ENCODE results near the gene SYK. TPM values are rescaled to one million over a fixed set of nuclear protein-coding genes. Genes with fewer than 3 reads are reported as not detected.

SYK gene
- polyA plus RNA-seq, 1 of the 3 experiments (the other 2 are of a cell fraction): not detected

DNA sequence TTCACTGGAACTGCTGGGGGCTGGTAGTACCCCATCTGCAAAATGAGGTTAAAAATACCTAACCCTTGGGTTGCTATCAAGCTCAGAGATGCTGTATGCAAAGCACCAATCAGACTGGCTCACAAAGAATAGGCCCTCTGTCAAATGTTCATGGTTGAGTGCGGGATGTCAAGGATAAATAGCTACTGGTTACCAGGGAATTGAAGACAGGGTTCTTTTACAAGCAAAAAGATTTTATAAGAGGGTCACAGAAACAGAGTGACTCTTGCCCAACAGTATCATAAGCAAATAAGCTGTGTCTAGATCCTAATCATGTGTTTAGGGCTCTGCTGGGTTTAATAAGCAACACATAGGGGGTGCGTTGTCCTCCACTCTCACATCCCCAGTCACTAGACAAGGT is 11.9 kb downstream of the SYK start:
- Histone ChIP-seq H3K27me3 (ENCODE audit: insufficient read depth) (no peaks in the 10 kb centered on the region), H2AFZ (ENCODE audit: low read depth) (no peak overlapping the region), H3K9me3 (no peaks in the 10 kb centered on the region), H3K79me2 (ENCODE audit: insufficient read depth) (no peaks in the 10 kb centered on the region), H3K4me2 (no peak overlapping the region), H3K4me1 (ENCODE audit: control insufficient read depth in 1 of 2, insufficient read depth in 2 of 2, low read depth in 1 of 2, low read length in 1 of 2) (no peaks in the 10 kb centered on the region; a peak in 1 of 4 replicates), H3K36me3 (replicated peaks in 1 of 2; ENCODE audit: control insufficient read depth in 1 of 2, insufficient read depth in 2 of 2, low read length in 1 of 2) (no peaks in the 10 kb centered on the region), H3K9me2 (no peaks in the 10 kb centered on the region), H3F3A (replicated peaks; ENCODE audit: insufficient read depth) (no peaks in the 10 kb centered on the region), H3K9ac (no peak overlapping the region), H4K20me1 (ENCODE audit: insufficient read depth) (no peaks in the 10 kb centered on the region), H3K4me3 (ENCODE audit: low read depth in 2 of 2, low read length in 1 of 2) (no peak overlapping the region), H3K27ac (ENCODE audit: low read depth in 2 of 2, low read length in 1 of 2) (no peak overlapping the region)
- ChIA-PET POLR2A (no interaction called here), CTCF (interaction anchor here (1.0 kb wide), 1 partner anchor 11 kb away, joined by 3 read pairs; the partner anchor contains the start of gene SYK)
- DNase-seq: no peak
- 39% methylated on average over 2 of the region's 2 CpGs for WGBS (ENCODE audit: low lambda C conversion rate)
- TF ChIP-seq TCF12 (IDR thresholded peaks at IDR 0.05) (no peak), RFX5 (IDR thresholded peaks at IDR 0.05; ENCODE audit: low read length) (no peak), CHD2 (IDR thresholded peaks at IDR 0.05; ENCODE audit: low read length, partially characterized antibody) (no peak), RXRA (IDR thresholded peaks at IDR 0.05; ENCODE audit: borderline replicate concordance, low read depth) (no peak), FOSL2 (IDR thresholded peaks at IDR 0.05; ENCODE audit: borderline replicate concordance, low read depth) (no peak), MXI1 (IDR thresholded peaks at IDR 0.05; ENCODE audit: low read depth, low read length) (no peak), NRF1 (IDR thresholded peaks at IDR 0.05; ENCODE audit: low read depth, low read length) (no peak), FOXM1 (IDR thresholded peaks at IDR 0.05; ENCODE audit: low read depth) (no peak), TAF1 (IDR thresholded peaks at IDR 0.05; ENCODE audit: borderline replicate concordance, low read depth, low read length) (no peak), FOXJ3 (CRISPR knock-in tag; IDR thresholded peaks at IDR 0.05) (no peak), RAD21 (IDR thresholded peaks at IDR 0.05; ENCODE audit: low read length) (no peak)
- TF ChIP-seq, protein P1, sequence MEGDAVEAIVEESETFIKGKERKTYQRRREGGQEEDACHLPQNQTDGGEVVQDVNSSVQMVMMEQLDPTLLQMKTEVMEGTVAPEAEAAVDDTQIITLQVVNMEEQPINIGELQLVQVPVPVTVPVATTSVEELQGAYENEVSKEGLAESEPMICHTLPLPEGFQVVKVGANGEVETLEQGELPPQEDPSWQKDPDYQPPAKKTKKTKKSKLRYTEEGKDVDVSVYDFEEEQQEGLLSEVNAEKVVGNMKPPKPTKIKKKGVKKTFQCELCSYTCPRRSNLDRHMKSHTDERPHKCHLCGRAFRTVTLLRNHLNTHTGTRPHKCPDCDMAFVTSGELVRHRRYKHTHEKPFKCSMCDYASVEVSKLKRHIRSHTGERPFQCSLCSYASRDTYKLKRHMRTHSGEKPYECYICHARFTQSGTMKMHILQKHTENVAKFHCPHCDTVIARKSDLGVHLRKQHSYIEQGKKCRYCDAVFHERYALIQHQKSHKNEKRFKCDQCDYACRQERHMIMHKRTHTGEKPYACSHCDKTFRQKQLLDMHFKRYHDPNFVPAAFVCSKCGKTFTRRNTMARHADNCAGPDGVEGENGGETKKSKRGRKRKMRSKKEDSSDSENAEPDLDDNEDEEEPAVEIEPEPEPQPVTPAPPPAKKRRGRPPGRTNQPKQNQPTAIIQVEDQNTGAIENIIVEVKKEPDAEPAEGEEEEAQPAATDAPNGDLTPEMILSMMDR (IDR thresholded peaks at IDR 0.05): no peak
- TF ChIP-seq, protein P2, sequence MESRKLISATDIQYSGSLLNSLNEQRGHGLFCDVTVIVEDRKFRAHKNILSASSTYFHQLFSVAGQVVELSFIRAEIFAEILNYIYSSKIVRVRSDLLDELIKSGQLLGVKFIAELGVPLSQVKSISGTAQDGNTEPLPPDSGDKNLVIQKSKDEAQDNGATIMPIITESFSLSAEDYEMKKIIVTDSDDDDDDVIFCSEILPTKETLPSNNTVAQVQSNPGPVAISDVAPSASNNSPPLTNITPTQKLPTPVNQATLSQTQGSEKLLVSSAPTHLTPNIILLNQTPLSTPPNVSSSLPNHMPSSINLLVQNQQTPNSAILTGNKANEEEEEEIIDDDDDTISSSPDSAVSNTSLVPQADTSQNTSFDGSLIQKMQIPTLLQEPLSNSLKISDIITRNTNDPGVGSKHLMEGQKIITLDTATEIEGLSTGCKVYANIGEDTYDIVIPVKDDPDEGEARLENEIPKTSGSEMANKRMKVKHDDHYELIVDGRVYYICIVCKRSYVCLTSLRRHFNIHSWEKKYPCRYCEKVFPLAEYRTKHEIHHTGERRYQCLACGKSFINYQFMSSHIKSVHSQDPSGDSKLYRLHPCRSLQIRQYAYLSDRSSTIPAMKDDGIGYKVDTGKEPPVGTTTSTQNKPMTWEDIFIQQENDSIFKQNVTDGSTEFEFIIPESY (IDR thresholded peaks at IDR 0.05; ENCODE audit: borderline replicate concordance, low read depth): no peak
- TF ChIP-seq, protein P3, sequence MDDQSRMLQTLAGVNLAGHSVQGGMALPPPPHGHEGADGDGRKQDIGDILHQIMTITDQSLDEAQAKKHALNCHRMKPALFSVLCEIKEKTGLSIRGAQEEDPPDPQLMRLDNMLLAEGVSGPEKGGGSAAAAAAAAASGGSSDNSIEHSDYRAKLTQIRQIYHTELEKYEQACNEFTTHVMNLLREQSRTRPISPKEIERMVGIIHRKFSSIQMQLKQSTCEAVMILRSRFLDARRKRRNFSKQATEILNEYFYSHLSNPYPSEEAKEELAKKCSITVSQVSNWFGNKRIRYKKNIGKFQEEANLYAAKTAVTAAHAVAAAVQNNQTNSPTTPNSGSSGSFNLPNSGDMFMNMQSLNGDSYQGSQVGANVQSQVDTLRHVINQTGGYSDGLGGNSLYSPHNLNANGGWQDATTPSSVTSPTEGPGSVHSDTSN (IDR thresholded peaks at IDR 0.05): no peak
